Panc1 (cell line): ENCODE data around the gene CNGB1.

ENCODE experiments used
- CTCF ChIP-seq: fragments of 450-650 bp; IDR thresholded peaks from 2 replicates; pipeline ENCODE4 v1.5.1; 2017; ENCODE audit warnings: mild to moderate bottlenecking
- POLR2AphosphoS5 ChIP-seq: IDR thresholded peaks from 2 replicates; pipeline ENCODE4 v1.6.1; 2012; ENCODE audit warnings: mild to moderate bottlenecking, low read depth, low read length, moderate library complexity
- TF ChIP-seq, protein P1 (sequence below), 2 experiments: IDR thresholded peaks; 2 replicates each; pipeline ENCODE4 v1.6.1; 2011 to 2012; ENCODE audit warnings: low read depth in 2 of 2, control low read depth in 1 of 2, low read length in 1 of 2, mild to moderate bottlenecking in 1 of 2, moderate library complexity in 1 of 2; ENCODE audit not compliant: insufficient read depth in 1 of 2

DNA sequence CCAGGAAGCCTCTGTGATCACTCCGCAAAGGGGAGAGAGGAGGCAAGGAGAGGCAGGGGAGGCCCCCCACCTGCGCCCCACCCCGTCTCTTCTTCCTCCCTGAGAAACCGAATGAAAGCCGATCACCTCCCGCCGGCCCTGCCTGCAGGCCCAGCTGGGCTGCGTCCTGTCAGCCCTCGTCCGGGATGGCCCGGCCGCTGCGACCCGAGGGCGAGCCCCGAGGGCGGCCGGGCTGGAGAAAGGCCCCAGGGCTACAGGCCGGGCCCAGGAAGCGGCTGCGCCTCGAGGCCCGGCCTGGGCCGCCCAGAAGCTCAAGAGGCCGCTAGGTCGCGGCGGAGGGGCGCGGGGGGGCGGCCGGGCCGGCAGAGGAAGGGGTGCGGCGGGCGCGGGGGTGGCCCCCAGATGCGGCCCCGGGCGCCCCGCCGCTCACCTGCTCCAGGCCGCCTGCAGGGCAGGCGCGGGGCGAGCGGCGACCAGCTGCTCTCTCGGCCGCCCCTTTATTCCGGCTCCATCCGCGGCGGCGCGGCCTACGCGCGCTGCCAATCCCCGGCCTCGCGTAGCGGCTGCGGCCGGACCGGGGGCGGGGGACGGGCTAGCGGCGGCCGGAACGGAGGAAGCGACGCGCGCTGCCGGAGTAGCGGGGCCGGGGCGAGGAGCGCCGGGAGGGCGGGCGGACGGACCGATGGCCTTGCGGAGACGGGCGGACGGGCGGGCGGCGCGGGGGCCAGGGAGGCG lies 29.2 kb upstream of the CNGB1 start, which contains the start of gene ZNF319:
- TF ChIP-seq CTCF (no peak), POLR2AphosphoS5 (no peak)
- TF ChIP-seq, protein P1, sequence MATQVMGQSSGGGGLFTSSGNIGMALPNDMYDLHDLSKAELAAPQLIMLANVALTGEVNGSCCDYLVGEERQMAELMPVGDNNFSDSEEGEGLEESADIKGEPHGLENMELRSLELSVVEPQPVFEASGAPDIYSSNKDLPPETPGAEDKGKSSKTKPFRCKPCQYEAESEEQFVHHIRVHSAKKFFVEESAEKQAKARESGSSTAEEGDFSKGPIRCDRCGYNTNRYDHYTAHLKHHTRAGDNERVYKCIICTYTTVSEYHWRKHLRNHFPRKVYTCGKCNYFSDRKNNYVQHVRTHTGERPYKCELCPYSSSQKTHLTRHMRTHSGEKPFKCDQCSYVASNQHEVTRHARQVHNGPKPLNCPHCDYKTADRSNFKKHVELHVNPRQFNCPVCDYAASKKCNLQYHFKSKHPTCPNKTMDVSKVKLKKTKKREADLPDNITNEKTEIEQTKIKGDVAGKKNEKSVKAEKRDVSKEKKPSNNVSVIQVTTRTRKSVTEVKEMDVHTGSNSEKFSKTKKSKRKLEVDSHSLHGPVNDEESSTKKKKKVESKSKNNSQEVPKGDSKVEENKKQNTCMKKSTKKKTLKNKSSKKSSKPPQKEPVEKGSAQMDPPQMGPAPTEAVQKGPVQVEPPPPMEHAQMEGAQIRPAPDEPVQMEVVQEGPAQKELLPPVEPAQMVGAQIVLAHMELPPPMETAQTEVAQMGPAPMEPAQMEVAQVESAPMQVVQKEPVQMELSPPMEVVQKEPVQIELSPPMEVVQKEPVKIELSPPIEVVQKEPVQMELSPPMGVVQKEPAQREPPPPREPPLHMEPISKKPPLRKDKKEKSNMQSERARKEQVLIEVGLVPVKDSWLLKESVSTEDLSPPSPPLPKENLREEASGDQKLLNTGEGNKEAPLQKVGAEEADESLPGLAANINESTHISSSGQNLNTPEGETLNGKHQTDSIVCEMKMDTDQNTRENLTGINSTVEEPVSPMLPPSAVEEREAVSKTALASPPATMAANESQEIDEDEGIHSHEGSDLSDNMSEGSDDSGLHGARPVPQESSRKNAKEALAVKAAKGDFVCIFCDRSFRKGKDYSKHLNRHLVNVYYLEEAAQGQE (IDR thresholded peaks at IDR 0.05; ENCODE audit: insufficient read depth in 1 of 2, low read depth in 2 of 2, low read length in 1 of 2), result no peak
